ENCODE results near the gene FAM25C.
"Not testable (repeated sequence)": the region's sequence is repeated elsewhere in the genome, so short reads cannot be mapped to it uniquely, and the experiment has no call there.

GRCh38 chr10:47968988-47969387 lies 30.6 kb downstream of the FAM25C start:
- TF ChIP-seq, protein P1, sequence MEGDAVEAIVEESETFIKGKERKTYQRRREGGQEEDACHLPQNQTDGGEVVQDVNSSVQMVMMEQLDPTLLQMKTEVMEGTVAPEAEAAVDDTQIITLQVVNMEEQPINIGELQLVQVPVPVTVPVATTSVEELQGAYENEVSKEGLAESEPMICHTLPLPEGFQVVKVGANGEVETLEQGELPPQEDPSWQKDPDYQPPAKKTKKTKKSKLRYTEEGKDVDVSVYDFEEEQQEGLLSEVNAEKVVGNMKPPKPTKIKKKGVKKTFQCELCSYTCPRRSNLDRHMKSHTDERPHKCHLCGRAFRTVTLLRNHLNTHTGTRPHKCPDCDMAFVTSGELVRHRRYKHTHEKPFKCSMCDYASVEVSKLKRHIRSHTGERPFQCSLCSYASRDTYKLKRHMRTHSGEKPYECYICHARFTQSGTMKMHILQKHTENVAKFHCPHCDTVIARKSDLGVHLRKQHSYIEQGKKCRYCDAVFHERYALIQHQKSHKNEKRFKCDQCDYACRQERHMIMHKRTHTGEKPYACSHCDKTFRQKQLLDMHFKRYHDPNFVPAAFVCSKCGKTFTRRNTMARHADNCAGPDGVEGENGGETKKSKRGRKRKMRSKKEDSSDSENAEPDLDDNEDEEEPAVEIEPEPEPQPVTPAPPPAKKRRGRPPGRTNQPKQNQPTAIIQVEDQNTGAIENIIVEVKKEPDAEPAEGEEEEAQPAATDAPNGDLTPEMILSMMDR (IDR thresholded peaks at IDR 0.05), result not testable (repeated sequence)
- TF ChIP-seq POLR2AphosphoS5, POLR2A (IDR thresholded peaks at IDR 0.05): not testable (repeated sequence)
